Fibroblast of mammary gland (primary cell): ENCODE measurements around the gene AGAP5.
"Not testable (repeated sequence)": the region's sequence is repeated elsewhere in the genome, so short reads cannot be mapped to it uniquely, and the experiment has no call there.

Experiments used
- DNase-seq: peaks from one replicate; pipeline ENCODE4 v3.0.0-alpha.2; 2010; ENCODE audit warnings: low read depth
- H3K4me3 ChIP-seq: 2 replicates; pipeline ENCODE4 v1.5.1; 2011; ENCODE audit warnings: low read depth, mild to moderate bottlenecking, low read length, moderate library complexity; ENCODE audit not compliant: control insufficient read depth
- CTCF ChIP-seq: conservative IDR thresholded peaks from 2 replicates; pipeline ENCODE4 v1.5.1; 2011; ENCODE audit warnings: low read depth, low read length, inconsistent platforms; ENCODE audit not compliant: control insufficient read depth, insufficient read depth

The AGAP5 gene

GRCh38 chr10:73690755-73691154 lies 7.2 kb downstream of the AGAP5 start:
- not testable (repeated sequence) for DNase-seq, H3K4me3 ChIP-seq

- DNase-seq, H3K4me3 ChIP-seq: not testable (repeated sequence)
Measured at GRCh38 chr10:73689596-73689995, 8.3 kb downstream of the AGAP5 start.

- H3K4me3 ChIP-seq, DNase-seq: not testable (repeated sequence)
Measured at GRCh38 chr10:73687641-73688040, 10.3 kb downstream of the AGAP5 start.

GRCh38 chr10:73674546-73674945 lies 23.4 kb downstream of the AGAP5 start:
- DNase-seq, H3K4me3 ChIP-seq: not testable (repeated sequence)

GRCh38 chr10:73668378-73668777 lies 29.5 kb downstream of the AGAP5 start:
- not testable (repeated sequence) for DNase-seq, H3K4me3 ChIP-seq

- peak; percentile 69 for DNase-seq
Measured at GRCh38 chr10:73666153-73666809, 31.6 kb downstream of the AGAP5 start.

GRCh38 chr10:73665581-73665980 lies 32.3 kb downstream of the AGAP5 start:
- H3K4me3 ChIP-seq, DNase-seq: not testable (repeated sequence)

More at GRCh38 chr10:73666153-73666809, 31.6 kb downstream of the AGAP5 start:
- H3K4me3 ChIP-seq: not testable (repeated sequence)

- DNase-seq, H3K4me3 ChIP-seq: not testable (repeated sequence)
Measured at GRCh38 chr10:73664156-73665040, 33.5 kb downstream of the AGAP5 start.

- DNase-seq, H3K4me3 ChIP-seq: not testable (repeated sequence)
Measured at GRCh38 chr10:73663621-73664020, 34.3 kb downstream of the AGAP5 start.

GRCh38 chr10:73662705-73663104 lies 35.2 kb downstream of the AGAP5 start:
- H3K4me3 ChIP-seq, DNase-seq: not testable (repeated sequence)

GRCh38 chr10:73655990-73656298 lies 42.0 kb downstream of the AGAP5 start, which contains the start of gene SYNPO2L:
TSS of gene SYNPO2L (minus strand) at chr10:73656029. CDS start at chr10:73655922, 107 bp downstream.
- no peak for DNase-seq
- TF ChIP-seq CTCF: no peak
- no peak within 1 kb of the TSS for H3K4me3 ChIP-seq

GRCh38 chr10:73655257-73655989 lies 42.5 kb downstream of the AGAP5 start:
- DNase-seq: no peak
- no peak for TF ChIP-seq CTCF
- H3K4me3 ChIP-seq: no peak overlapping the region
